Measurements from ENCODE around the gene XCR1. TPM values are rescaled to one million over a fixed set of nuclear protein-coding genes. Genes with fewer than 3 reads are reported as not detected.

The XCR1 gene
- total RNA-seq, 1 experiment from 2014 or later = not detected

DNA sequence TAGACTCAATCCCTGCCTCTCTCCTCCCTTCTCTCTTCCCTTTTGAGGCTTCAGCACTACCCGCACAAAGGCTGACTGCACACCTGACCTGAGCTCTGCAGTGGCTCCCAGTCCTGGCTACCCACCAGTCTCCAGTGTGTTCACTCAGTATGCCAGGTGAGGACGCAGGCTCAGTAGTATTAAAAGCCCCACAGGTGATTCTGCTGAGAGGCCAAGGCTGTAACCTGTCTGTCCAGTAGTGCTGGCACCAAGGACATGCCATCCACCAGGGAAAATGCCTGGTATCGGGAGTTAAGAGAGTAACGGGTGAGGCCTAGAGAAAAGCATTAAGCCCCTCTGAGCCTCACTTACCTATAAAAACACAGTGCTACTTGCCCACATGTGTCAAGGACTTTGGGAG, 52.6 kb downstream of the XCR1 start:
- H3K4me1 ChIP-seq (ENCODE audit: insufficient read depth, low read length, poor library complexity, severe bottlenecking) = no peaks in the 10 kb centered on the region
- no peak overlapping the region for H3K4me3 ChIP-seq (ENCODE audit: low read depth, low read length, poor library complexity, severe bottlenecking)
- CTCF ChIA-PET = no interaction called here
- H3K36me3 ChIP-seq (ENCODE audit: insufficient read depth, low read length, poor library complexity, severe bottlenecking) = no peaks in the 10 kb centered on the region
- DNase-seq (ENCODE audit: low spot score) = no peak
- TF ChIP-seq EZH2 (IDR thresholded peaks at IDR 0.05; ENCODE audit: borderline replicate concordance, low read depth, low read length, poor library complexity, severe bottlenecking) = no peak
- TF ChIP-seq, protein P1, sequence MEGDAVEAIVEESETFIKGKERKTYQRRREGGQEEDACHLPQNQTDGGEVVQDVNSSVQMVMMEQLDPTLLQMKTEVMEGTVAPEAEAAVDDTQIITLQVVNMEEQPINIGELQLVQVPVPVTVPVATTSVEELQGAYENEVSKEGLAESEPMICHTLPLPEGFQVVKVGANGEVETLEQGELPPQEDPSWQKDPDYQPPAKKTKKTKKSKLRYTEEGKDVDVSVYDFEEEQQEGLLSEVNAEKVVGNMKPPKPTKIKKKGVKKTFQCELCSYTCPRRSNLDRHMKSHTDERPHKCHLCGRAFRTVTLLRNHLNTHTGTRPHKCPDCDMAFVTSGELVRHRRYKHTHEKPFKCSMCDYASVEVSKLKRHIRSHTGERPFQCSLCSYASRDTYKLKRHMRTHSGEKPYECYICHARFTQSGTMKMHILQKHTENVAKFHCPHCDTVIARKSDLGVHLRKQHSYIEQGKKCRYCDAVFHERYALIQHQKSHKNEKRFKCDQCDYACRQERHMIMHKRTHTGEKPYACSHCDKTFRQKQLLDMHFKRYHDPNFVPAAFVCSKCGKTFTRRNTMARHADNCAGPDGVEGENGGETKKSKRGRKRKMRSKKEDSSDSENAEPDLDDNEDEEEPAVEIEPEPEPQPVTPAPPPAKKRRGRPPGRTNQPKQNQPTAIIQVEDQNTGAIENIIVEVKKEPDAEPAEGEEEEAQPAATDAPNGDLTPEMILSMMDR (conservative IDR thresholded peaks at IDR 0.05; ENCODE audit: low read depth, low read length) = no peak
- intact Hi-C loops (cut with micrococcal nuclease; ENCODE audit: unreplicated experiment) = no loop called here
- H3K27ac ChIP-seq (ENCODE audit: low read depth, low read length, poor library complexity, severe bottlenecking) = no peak overlapping the region
- POLR2A ChIA-PET (ENCODE audit: low non-redundant PET) = no interaction called here
- no peaks in the 10 kb centered on the region for H3K9me3 ChIP-seq (ENCODE audit: low read depth, low read length, poor library complexity, severe bottlenecking)
- BruUV-seq (replicated peaks) = no TSS peak
- no peaks in the 10 kb centered on the region for H3K27me3 ChIP-seq (replicated peaks; ENCODE audit: insufficient read depth, low read depth, low read length, poor library complexity)

DNA sequence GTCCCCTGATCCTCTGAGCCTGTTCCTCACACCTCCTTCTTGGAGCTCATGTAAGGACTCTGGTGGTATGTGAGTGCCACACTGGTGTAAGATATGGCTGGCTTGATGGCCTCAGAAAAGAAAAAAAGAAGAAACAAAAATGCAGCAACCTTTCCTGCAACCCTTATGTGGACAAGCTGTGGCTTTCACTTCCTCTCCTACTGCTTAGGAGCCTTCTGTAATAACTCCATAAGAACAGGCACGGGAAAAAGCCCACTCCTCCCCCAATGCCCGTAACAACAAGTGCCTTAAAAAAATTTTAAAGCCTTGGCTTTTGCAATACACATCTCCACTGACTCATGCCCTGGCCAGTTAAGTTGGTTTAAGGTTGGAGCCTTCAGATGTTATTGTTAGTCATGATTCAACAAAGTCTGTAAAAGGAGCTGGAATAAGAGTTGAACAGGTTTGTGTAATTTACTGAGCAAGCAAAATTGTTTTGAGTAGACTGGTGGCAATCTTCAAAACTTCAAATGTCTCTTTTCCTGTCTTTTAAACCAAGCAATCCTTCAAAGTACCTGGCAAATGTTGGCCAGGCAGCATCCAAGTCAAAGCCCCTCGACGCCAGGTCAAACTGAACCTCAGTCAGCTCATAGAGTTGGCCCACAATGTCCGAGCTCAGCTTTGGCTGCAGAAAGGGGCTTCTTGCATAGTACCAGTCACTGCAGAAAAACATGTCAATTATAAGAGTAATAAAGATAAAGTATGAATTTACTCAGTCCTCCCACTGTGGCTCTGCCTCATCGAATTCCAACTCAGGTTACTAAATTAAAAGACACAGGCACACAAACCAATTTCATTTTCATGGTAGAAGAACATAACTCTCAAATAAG, 54.5 kb downstream of the XCR1 start:
- ChIA-PET CTCF (no interaction called here), POLR2A (ENCODE audit: low non-redundant PET) (no interaction called here)
- no peaks in the 10 kb centered on the region for H3K4me1 ChIP-seq (ENCODE audit: insufficient read depth, low read length, poor library complexity, severe bottlenecking)
- no peak for DNase-seq (ENCODE audit: low spot score)
- intact Hi-C loops (cut with micrococcal nuclease; ENCODE audit: unreplicated experiment) = no loop called here
- no peaks in the 10 kb centered on the region for H3K27me3 ChIP-seq (replicated peaks; ENCODE audit: insufficient read depth, low read depth, low read length, poor library complexity)
- no peak overlapping the region for H3K4me3 ChIP-seq (ENCODE audit: low read depth, low read length, poor library complexity, severe bottlenecking)
- no peaks in the 10 kb centered on the region for H3K36me3 ChIP-seq (ENCODE audit: insufficient read depth, low read length, poor library complexity, severe bottlenecking)
- no peaks in the 10 kb centered on the region for H3K9me3 ChIP-seq (ENCODE audit: low read depth, low read length, poor library complexity, severe bottlenecking)
- no TSS peak for BruUV-seq (replicated peaks)
- no peak for TF ChIP-seq EZH2 (IDR thresholded peaks at IDR 0.05; ENCODE audit: borderline replicate concordance, low read depth, low read length, poor library complexity, severe bottlenecking)
- TF ChIP-seq, protein P1 (conservative IDR thresholded peaks at IDR 0.05; ENCODE audit: low read depth, low read length) = no peak
- no peak overlapping the region for H3K27ac ChIP-seq (ENCODE audit: low read depth, low read length, poor library complexity, severe bottlenecking)

DNA sequence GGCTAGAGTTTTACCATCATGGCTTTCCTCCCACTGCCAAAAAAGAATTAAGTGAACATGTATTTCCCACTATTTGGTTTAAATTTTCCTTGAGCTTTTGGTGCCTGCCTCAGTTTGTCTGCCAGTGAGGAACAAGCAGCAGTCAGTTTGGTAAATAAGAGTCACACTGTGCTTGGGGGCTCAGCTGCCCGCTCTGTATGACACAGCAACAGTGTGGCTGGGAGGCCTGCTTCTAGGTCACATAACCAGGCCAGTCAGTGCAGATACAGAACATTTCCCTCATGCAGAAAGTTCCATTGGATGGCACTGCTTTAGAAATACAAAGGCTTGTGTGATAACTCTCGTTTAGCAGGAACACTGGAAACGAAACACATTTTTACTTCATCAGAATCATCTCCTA, 57.3 kb downstream of the XCR1 start:
- no TSS peak for BruUV-seq (replicated peaks)
- Histone ChIP-seq H3K9me3 (ENCODE audit: low read depth, low read length, poor library complexity, severe bottlenecking) (no peaks in the 10 kb centered on the region), H3K4me1 (ENCODE audit: insufficient read depth, low read length, poor library complexity, severe bottlenecking) (no peaks in the 10 kb centered on the region), H3K36me3 (ENCODE audit: insufficient read depth, low read length, poor library complexity, severe bottlenecking) (no peaks in the 10 kb centered on the region), H3K27ac (ENCODE audit: low read depth, low read length, poor library complexity, severe bottlenecking) (no peak overlapping the region), H3K4me3 (ENCODE audit: low read depth, low read length, poor library complexity, severe bottlenecking) (no peak overlapping the region), H3K27me3 (replicated peaks; ENCODE audit: insufficient read depth, low read depth, low read length, poor library complexity) (no peaks in the 10 kb centered on the region)
- TF ChIP-seq, protein P1 (conservative IDR thresholded peaks at IDR 0.05; ENCODE audit: low read depth, low read length) = no peak
- TF ChIP-seq EZH2 (IDR thresholded peaks at IDR 0.05; ENCODE audit: borderline replicate concordance, low read depth, low read length, poor library complexity, severe bottlenecking) = no peak
- intact Hi-C loops (cut with micrococcal nuclease; ENCODE audit: unreplicated experiment) = no loop called here
- POLR2A ChIA-PET (ENCODE audit: low non-redundant PET) = no interaction called here
- CTCF ChIA-PET = no interaction called here
- no peak for DNase-seq (ENCODE audit: low spot score)

Measured in A673 (cell line).